Endodermal cell (in vitro differentiated cells): ENCODE results near the gene TNF. TPM values are rescaled to one million over a fixed set of nuclear protein-coding genes. Genes with fewer than 3 reads are reported as not detected.

Experiments used
- DNase-seq: peaks from one replicate; pipeline ENCODE4 v3.0.0-alpha.2; 2017
- H3K27ac ChIP-seq: 2 replicates; pipeline ENCODE4 v1.5.1; 2013; ENCODE audit warnings: mild to moderate bottlenecking, low read depth, low read length, moderate library complexity
- H3K27me3 ChIP-seq: 2 replicates; pipeline ENCODE4 v1.6.1; 2013; ENCODE audit warnings: mild to moderate bottlenecking, low read length, moderate library complexity; ENCODE audit not compliant: insufficient read depth, control insufficient read depth, poor library complexity, severe bottlenecking
- H3K36me3 ChIP-seq: 2 replicates; pipeline ENCODE4 v1.7.0; 2013; ENCODE audit warnings: mild to moderate bottlenecking, low read length, moderate library complexity; ENCODE audit not compliant: control insufficient read depth, insufficient read depth
- H3K4me1 ChIP-seq: one replicate; pipeline ENCODE4 v1.7.0; 2013; ENCODE audit warnings: low read length; ENCODE audit not compliant: control insufficient read depth, insufficient read depth
- H3K4me3 ChIP-seq: 2 replicates; pipeline ENCODE4 v1.5.1; 2013; ENCODE audit warnings: mild to moderate bottlenecking, low read length, moderate library complexity
- H3K9ac ChIP-seq: 2 replicates; pipeline ENCODE4 v1.6.1; 2013; ENCODE audit warnings: mild to moderate bottlenecking, low read length, moderate library complexity; ENCODE audit not compliant: poor library complexity, severe bottlenecking; ENCODE audit errors: extremely low read depth
- H3K9me3 ChIP-seq: 2 replicates; pipeline ENCODE4 v1.6.1; 2013; ENCODE audit warnings: mild to moderate bottlenecking, low read length, moderate library complexity; ENCODE audit not compliant: control insufficient read depth
- H3K27ac Mint-ChIP-seq: 2 replicates; pipeline ENCODE4 v1.8.0; 2020; ENCODE audit warnings: mixed read lengths
- H3K27me3 Mint-ChIP-seq: 2 replicates; pipeline ENCODE4 v1.8.0; 2021; ENCODE audit warnings: mild to moderate bottlenecking, mixed read lengths; ENCODE audit not compliant: insufficient read depth
- H3K36me3 Mint-ChIP-seq: 2 replicates; pipeline ENCODE4 v1.8.0; 2020; ENCODE audit warnings: low read depth, mixed read lengths
- H3K4me1 Mint-ChIP-seq: 2 replicates; pipeline ENCODE4 v1.8.0; 2020; ENCODE audit warnings: mixed read lengths
- H3K4me3 Mint-ChIP-seq: 2 replicates; pipeline ENCODE4 v1.8.0; 2020; ENCODE audit warnings: mild to moderate bottlenecking, moderate library complexity, mixed read lengths
- H3K9me3 Mint-ChIP-seq: 2 replicates; pipeline ENCODE4 v1.8.0; 2020; ENCODE audit warnings: mild to moderate bottlenecking, mixed read lengths
- WGBS, 2 experiments: methylation state at CpG; one replicate each; pipeline versions ENCODE4 v1.1.5 to v1.1.7; 2013; ENCODE audit warnings: missing lambda C conversion rate in 2 of 2, mixed read lengths in 1 of 2; ENCODE audit not compliant: insufficient coverage in 1 of 2, insufficient read length in 1 of 2; 5-methylcytosine and 5-hydroxymethylcytosine counted together
- total RNA-seq, 2 donors: library from RNA; stranded (reverse); fragmentation: NEBNext Ultra II Directional in 1 of 2; extraction: Animal tissue kit (Norgen Biotek cat#: 25700) in 1 of 2; gene quantifications; 2 replicates in 1 of 2; 3 replicates in 1 of 2; pipeline ENCODE4 v1.2.1, GENCODE V29; 2021
- TF ChIP-seq, protein P1 (sequence below): fragments of 200-600 bp; sonication (generic); conservative IDR thresholded peaks from 2 replicates; pipeline ENCODE4 v1.5.0; 2021; ENCODE audit warnings: antibody characterized with exemption, mild to moderate bottlenecking

The TNF gene
- total RNA-seq, 2 donors from 2014 or later = not detected

DNA sequence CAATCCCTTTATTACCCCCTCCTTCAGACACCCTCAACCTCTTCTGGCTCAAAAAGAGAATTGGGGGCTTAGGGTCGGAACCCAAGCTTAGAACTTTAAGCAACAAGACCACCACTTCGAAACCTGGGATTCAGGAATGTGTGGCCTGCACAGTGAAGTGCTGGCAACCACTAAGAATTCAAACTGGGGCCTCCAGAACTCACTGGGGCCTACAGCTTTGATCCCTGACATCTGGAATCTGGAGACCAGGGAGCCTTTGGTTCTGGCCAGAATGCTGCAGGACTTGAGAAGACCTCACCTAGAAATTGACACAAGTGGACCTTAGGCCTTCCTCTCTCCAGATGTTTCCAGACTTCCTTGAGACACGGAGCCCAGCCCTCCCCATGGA is 2.2 kb downstream of the TNF start:
- peak; percentile 38 for DNase-seq

DNA sequence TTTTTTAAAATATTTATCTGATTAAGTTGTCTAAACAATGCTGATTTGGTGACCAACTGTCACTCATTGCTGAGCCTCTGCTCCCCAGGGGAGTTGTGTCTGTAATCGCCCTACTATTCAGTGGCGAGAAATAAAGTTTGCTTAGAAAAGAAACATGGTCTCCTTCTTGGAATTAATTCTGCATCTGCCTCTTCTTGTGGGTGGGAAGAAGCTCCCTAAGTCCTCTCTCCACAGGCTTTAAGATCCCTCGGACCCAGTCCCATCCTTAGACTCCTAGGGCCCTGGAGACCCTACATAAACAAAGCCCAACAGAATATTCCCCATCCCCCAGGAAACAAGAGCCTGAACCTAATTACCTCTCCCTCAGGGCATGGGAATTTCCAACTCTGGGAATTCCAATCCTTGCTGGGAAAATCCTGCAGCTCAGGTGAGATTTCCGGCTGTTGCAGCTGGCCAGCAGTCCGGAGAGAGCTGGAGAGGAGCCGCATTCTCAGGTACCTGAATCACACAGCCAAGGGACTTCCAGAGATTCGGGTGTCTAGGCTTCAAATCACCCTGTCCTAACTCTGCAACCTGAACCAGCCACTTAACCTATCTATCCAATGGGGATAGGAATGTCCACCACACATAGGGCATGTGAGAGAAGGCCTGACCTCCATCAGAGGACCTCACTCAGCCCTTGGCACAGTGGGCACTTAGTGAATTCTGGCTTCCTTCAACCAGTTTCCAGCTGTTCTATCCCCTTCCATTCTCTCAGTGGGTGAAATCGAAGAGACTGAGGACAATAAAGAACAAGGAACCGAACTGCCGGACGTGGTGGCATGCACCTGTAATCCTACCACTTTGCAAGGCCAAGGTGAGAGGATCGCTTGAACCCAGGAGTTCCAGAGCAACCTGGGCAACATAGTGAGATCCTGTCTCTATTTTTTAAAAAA is 3.1 kb downstream of the TNF start:
- Histone ChIP-seq H3K27me3 (peaks cover 5% of the 10 kb centered on the region), H3K27ac (no peak overlapping the region), H3K36me3 (no peaks in the 10 kb centered on the region), H3K9ac (no peak overlapping the region), H3K9me3 (no peaks in the 10 kb centered on the region), H3K4me1 (peaks cover 6% of the 10 kb centered on the region), H3K4me3 (no peak overlapping the region)
- no peaks in the 10 kb centered on the region for H3K9me3 Mint-ChIP-seq
- peak; percentile 68 for DNase-seq
- 87 to 88% methylated on average over 10 to 12 of the region's 12 CpGs for WGBS, 2 experiments
- peaks cover 20% of the 10 kb centered on the region for H3K4me1 Mint-ChIP-seq
- TF ChIP-seq, protein P1, sequence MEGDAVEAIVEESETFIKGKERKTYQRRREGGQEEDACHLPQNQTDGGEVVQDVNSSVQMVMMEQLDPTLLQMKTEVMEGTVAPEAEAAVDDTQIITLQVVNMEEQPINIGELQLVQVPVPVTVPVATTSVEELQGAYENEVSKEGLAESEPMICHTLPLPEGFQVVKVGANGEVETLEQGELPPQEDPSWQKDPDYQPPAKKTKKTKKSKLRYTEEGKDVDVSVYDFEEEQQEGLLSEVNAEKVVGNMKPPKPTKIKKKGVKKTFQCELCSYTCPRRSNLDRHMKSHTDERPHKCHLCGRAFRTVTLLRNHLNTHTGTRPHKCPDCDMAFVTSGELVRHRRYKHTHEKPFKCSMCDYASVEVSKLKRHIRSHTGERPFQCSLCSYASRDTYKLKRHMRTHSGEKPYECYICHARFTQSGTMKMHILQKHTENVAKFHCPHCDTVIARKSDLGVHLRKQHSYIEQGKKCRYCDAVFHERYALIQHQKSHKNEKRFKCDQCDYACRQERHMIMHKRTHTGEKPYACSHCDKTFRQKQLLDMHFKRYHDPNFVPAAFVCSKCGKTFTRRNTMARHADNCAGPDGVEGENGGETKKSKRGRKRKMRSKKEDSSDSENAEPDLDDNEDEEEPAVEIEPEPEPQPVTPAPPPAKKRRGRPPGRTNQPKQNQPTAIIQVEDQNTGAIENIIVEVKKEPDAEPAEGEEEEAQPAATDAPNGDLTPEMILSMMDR = no peak
- H3K27me3 Mint-ChIP-seq = peaks cover 51% of the 10 kb centered on the region
- no peaks in the 10 kb centered on the region for H3K36me3 Mint-ChIP-seq
- H3K27ac Mint-ChIP-seq = no peak overlapping the region
- H3K4me3 Mint-ChIP-seq = no peak overlapping the region

More for the DNA sequence above, 2.2 kb downstream of the TNF start:
- Mint-ChIP-seq H3K9me3 (no peaks in the 10 kb centered on the region), H3K4me3 (no peak overlapping the region), H3K27me3 (peaks cover 47% of the 10 kb centered on the region), H3K36me3 (no peaks in the 10 kb centered on the region), H3K4me1 (peaks cover 20% of the 10 kb centered on the region), H3K27ac (no peak overlapping the region)
- Histone ChIP-seq H3K36me3 (no peaks in the 10 kb centered on the region), H3K4me3 (no peak overlapping the region), H3K27me3 (peaks cover 5% of the 10 kb centered on the region), H3K27ac (no peak overlapping the region), H3K9me3 (no peaks in the 10 kb centered on the region), H3K9ac (no peak overlapping the region), H3K4me1 (peaks cover 6% of the 10 kb centered on the region)
- 88 to 100% methylated on average over 1 to 2 of the region's 3 CpGs for WGBS, 2 experiments
- TF ChIP-seq, protein P1 = no peak

DNA sequence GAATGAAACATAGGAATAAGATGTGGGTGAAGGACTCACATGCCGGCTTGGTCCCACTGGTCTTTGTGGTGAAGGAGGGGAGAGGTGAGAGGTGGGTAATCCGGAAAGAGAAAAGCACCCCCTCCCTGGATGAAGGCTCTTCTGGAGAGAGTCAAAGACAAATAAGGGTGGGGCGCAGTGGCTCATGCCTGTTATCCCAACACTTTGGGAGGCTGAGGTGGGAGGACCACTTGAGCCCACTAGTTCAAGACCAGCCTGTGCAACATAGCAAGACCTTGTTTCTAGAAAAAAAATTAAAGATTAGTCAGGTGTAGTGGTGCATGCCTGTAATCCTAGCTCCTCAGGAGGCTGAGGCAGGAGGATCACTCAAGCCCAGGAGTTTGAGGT is 3.7 kb downstream of the TNF start:
- TF ChIP-seq, protein P1 = no peak
- H3K9me3 ChIP-seq = no peaks in the 10 kb centered on the region
- H3K9ac ChIP-seq = no peak overlapping the region
- 89 to 95% methylated on average over 3 of the region's 3 CpGs for WGBS, 2 experiments
- Mint-ChIP-seq H3K27me3 (peaks cover 51% of the 10 kb centered on the region), H3K4me3 (no peak overlapping the region), H3K27ac (no peak overlapping the region), H3K4me1 (peaks cover 20% of the 10 kb centered on the region), H3K9me3 (no peaks in the 10 kb centered on the region), H3K36me3 (no peaks in the 10 kb centered on the region)
- DNase-seq = no peak
- H3K4me3 ChIP-seq = no peak overlapping the region
- no peaks in the 10 kb centered on the region for H3K36me3 ChIP-seq
- peaks cover 5% of the 10 kb centered on the region for H3K27me3 ChIP-seq
- no peak overlapping the region for H3K27ac ChIP-seq
- H3K4me1 ChIP-seq = peaks cover 2% of the 10 kb centered on the region
